ENCODE data around the gene ATXN7L2.

The ATXN7L2 gene

DNA sequence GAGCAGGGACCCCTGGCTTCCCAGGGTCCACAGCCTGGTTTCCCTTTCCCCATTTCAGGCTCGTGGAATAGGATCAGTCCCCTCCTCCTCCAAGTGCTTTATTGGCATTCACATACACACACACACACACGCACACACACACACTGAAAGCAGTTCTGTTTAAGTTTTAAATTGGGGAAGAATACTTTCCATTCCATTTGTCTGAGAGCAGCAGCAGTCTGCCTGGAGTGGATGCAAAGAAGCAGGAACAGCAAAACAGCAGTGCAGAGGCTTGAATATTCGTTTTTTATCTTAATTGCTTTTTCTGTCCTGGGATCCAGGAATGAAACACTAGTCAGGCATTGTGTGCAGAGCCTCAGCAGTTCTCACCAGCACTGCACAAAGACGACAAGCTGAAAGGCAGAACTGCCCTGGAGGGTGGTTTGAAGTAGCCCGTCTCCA lies 17.3 kb downstream of the ATXN7L2 start:
- Histone ChIP-seq H3K79me2 (ENCODE audit: insufficient read depth, low read length) (no peaks in the 10 kb centered on the region), H2AFZ (ENCODE audit: low read depth, low read length, severe bottlenecking) (no peak overlapping the region), H3K4me3 (ENCODE audit: insufficient read depth, low read length, poor library complexity, severe bottlenecking) (no peak overlapping the region), H3K9me3 (ENCODE audit: insufficient read depth, low read length) (no peaks in the 10 kb centered on the region), H3K9ac (ENCODE audit: low read length) (no peak overlapping the region), H3F3A (ENCODE audit: insufficient read depth) (no peaks in the 10 kb centered on the region), H3K27ac (ENCODE audit: low read depth, low read length) (no peak overlapping the region), H3K36me3 (ENCODE audit: low read length) (no peaks in the 10 kb centered on the region), H4K20me1 (ENCODE audit: low read depth, low read length) (no peaks in the 10 kb centered on the region), H3K27me3 (ENCODE audit: low read length) (no peaks in the 10 kb centered on the region), H3K4me2 (ENCODE audit: low read depth, low read length, poor library complexity, severe bottlenecking) (no peak overlapping the region), H3K9me2 (replicated peaks; ENCODE audit: insufficient read depth, low read length) (no peaks in the 10 kb centered on the region)
- no peak for TF ChIP-seq EZH2phosphoT487 (conservative IDR thresholded peaks at IDR 0.05; ENCODE audit: low read length)
- TF ChIP-seq, protein P1, sequence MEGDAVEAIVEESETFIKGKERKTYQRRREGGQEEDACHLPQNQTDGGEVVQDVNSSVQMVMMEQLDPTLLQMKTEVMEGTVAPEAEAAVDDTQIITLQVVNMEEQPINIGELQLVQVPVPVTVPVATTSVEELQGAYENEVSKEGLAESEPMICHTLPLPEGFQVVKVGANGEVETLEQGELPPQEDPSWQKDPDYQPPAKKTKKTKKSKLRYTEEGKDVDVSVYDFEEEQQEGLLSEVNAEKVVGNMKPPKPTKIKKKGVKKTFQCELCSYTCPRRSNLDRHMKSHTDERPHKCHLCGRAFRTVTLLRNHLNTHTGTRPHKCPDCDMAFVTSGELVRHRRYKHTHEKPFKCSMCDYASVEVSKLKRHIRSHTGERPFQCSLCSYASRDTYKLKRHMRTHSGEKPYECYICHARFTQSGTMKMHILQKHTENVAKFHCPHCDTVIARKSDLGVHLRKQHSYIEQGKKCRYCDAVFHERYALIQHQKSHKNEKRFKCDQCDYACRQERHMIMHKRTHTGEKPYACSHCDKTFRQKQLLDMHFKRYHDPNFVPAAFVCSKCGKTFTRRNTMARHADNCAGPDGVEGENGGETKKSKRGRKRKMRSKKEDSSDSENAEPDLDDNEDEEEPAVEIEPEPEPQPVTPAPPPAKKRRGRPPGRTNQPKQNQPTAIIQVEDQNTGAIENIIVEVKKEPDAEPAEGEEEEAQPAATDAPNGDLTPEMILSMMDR (IDR thresholded peaks at IDR 0.05; ENCODE audit: insufficient read depth, low read length, poor library complexity, severe bottlenecking) = no peak

DNA sequence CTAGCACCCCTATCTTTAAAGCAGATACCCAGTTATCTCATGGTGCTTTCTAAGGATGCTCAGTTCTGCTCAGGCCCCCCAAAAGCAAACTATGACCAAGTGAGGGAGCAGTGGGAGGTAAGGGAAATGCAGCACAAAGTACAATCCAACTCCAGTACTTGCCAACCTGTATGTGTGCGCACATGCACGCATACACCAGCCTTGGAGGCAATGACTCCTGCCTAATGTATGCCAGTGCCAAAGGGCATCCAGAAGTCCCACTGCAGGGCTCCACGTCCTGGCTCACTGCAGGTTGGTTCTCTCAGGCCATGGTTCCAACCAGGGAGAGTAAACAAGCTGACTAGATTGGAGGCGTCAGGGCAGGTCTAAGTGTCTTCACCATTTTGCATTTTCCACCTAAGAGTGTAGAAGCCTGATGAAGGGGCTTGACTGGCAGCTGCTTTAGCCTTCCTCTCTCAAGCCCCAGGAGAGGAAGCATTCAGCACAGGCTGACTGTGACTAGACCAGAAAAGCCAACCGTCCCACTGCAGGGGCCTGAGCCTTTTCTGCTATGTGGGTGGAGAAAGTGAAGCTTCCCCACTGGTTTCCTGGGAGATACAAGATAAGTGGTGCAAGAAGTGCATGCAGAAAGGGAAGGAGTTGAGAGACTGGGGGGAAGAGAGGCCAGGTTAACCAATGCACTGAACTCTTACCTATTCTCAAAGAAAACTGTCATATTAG lies 18.1 kb downstream of the ATXN7L2 start:
- TF ChIP-seq EZH2phosphoT487 (conservative IDR thresholded peaks at IDR 0.05; ENCODE audit: low read length) = no peak
- TF ChIP-seq, protein P1 (IDR thresholded peaks at IDR 0.05; ENCODE audit: insufficient read depth, low read length, poor library complexity, severe bottlenecking) = no peak
- Histone ChIP-seq H3K9me2 (replicated peaks; ENCODE audit: insufficient read depth, low read length) (no peaks in the 10 kb centered on the region), H3K4me3 (ENCODE audit: insufficient read depth, low read length, poor library complexity, severe bottlenecking) (no peak overlapping the region), H3K27ac (ENCODE audit: low read depth, low read length) (no peak overlapping the region), H4K20me1 (ENCODE audit: low read depth, low read length) (no peaks in the 10 kb centered on the region), H3K4me2 (ENCODE audit: low read depth, low read length, poor library complexity, severe bottlenecking) (no peak overlapping the region), H3K36me3 (ENCODE audit: low read length) (no peaks in the 10 kb centered on the region), H3K9ac (ENCODE audit: low read length) (no peak overlapping the region), H3F3A (ENCODE audit: insufficient read depth) (no peaks in the 10 kb centered on the region), H3K79me2 (ENCODE audit: insufficient read depth, low read length) (no peaks in the 10 kb centered on the region), H2AFZ (ENCODE audit: low read depth, low read length, severe bottlenecking) (no peak overlapping the region), H3K9me3 (ENCODE audit: insufficient read depth, low read length) (no peaks in the 10 kb centered on the region), H3K27me3 (ENCODE audit: low read length) (no peaks in the 10 kb centered on the region)

DNA sequence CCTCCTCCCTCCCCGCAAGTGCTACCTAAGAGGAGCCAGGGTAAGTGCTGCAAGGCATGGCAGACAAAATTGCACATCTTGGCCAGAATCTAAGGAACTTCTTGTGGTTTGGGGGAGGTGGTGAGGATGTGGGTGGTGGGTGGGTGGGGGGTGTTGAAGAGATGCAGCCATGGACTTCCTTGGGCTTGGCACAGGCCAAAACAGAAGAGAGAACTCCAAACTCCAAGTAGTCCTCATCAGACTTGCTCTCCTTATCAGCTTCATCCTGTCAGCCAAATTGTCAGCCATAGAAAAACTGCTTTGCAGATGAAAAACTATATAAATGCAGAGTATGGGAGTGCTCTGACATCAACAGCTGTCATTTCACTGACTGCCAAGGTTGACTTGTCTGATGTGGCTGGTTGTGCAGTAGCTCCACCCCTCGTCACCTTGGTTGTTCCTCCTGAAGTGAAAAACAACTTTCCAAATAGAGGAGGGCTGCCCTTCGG lies 18.7 kb downstream of the ATXN7L2 start:
- H3K36me3 ChIP-seq (ENCODE audit: low read length) = no peaks in the 10 kb centered on the region
- no peaks in the 10 kb centered on the region for H3K9me3 ChIP-seq (ENCODE audit: insufficient read depth, low read length)
- no peak overlapping the region for H3K9ac ChIP-seq (ENCODE audit: low read length)
- H2AFZ ChIP-seq (ENCODE audit: low read depth, low read length, severe bottlenecking) = no peak overlapping the region
- H3K9me2 ChIP-seq (replicated peaks; ENCODE audit: insufficient read depth, low read length) = no peaks in the 10 kb centered on the region
- TF ChIP-seq, protein P1 (IDR thresholded peaks at IDR 0.05; ENCODE audit: insufficient read depth, low read length, poor library complexity, severe bottlenecking) = no peak
- no peak for TF ChIP-seq EZH2phosphoT487 (conservative IDR thresholded peaks at IDR 0.05; ENCODE audit: low read length)
- H3K79me2 ChIP-seq (ENCODE audit: insufficient read depth, low read length) = no peaks in the 10 kb centered on the region
- no peak overlapping the region for H3K27ac ChIP-seq (ENCODE audit: low read depth, low read length)
- H3K4me2 ChIP-seq (ENCODE audit: low read depth, low read length, poor library complexity, severe bottlenecking) = no peak overlapping the region
- H4K20me1 ChIP-seq (ENCODE audit: low read depth, low read length) = no peaks in the 10 kb centered on the region
- no peak overlapping the region for H3K4me3 ChIP-seq (ENCODE audit: insufficient read depth, low read length, poor library complexity, severe bottlenecking)
- H3K27me3 ChIP-seq (ENCODE audit: low read length) = no peaks in the 10 kb centered on the region
- H3F3A ChIP-seq (ENCODE audit: insufficient read depth) = no peaks in the 10 kb centered on the region
